Stimulated activated CD8-positive, alpha-beta memory T cell treated with anti-CD3 and anti-CD28 coated beads, Interleukin-15, amount 100 ng/mL, for 1 hour (primary cell): ENCODE results near the gene C11orf97.
"Not testable (repeated sequence)": the region's sequence is repeated elsewhere in the genome, so short reads cannot be mapped to it uniquely, and the experiment has no call there.

Experiments used
- DNase-seq: peaks from one replicate; pipeline ENCODE4 v3.0.0-alpha.2; 2020; ENCODE audit warnings: low read depth

C11orf97 gene

GRCh38 chr11:94511932-94512781 is at the start of gene C11orf97:
Gene C11orf97 (plus strand): TSS chr11:94512461. CDS start chr11:94512529, 68 bp downstream.
- no peak for DNase-seq

- no peak for DNase-seq
These were observed 42.8 kb upstream of the C11orf97 start for GRCh38 chr11:94469416-94469815.

GRCh38 chr11:94472916-94473799 is 39.1 kb upstream of the C11orf97 start:
- no peak for DNase-seq

- DNase-seq: no peak
These were observed 34.6 kb upstream of the C11orf97 start for GRCh38 chr11:94477624-94478023.

- DNase-seq: no peak
These were observed 30.9 kb upstream of the C11orf97 start for GRCh38 chr11:94481342-94481741.

GRCh38 chr11:94486068-94486467 is 26.2 kb upstream of the C11orf97 start:
- no peak for DNase-seq

- peak; percentile 91 for DNase-seq
These were observed 18.8 kb upstream of the C11orf97 start, which contains the start of the genes ANKRD49 and MRE11 for GRCh38 chr11:94493281-94494125. Gene ANKRD49 (plus strand): TSS chr11:94493984. CDS start chr11:94496694, 2,710 bp downstream. Gene MRE11 (minus strand): TSS chr11:94493844. CDS start chr11:94492801, 1,043 bp downstream.

- DNase-seq: no peak
These were observed 18.1 kb upstream of the C11orf97 start for GRCh38 chr11:94494126-94494680.

- no peak for DNase-seq
These were observed 12.1 kb upstream of the C11orf97 start for GRCh38 chr11:94500181-94500580.

- DNase-seq: no peak
These were observed 10.7 kb upstream of the C11orf97 start for GRCh38 chr11:94501522-94501921.

GRCh38 chr11:94504689-94505293 is 7.5 kb upstream of the C11orf97 start:
- no peak for DNase-seq

GRCh38 chr11:94506513-94506912 is 5.7 kb upstream of the C11orf97 start:
- DNase-seq: not testable (repeated sequence)

GRCh38 chr11:94507485-94507884 is 4.8 kb upstream of the C11orf97 start:
- DNase-seq: no peak

- DNase-seq: no peak
These were observed 830 bp downstream of the C11orf97 start for GRCh38 chr11:94513091-94513490.

- DNase-seq: no peak
These were observed 3.1 kb downstream of the C11orf97 start for GRCh38 chr11:94515398-94515797.

GRCh38 chr11:94516725-94517124 is 4.5 kb downstream of the C11orf97 start:
- DNase-seq: no peak

GRCh38 chr11:94518300-94518699 is 6.0 kb downstream of the C11orf97 start:
- no peak for DNase-seq

- no peak for DNase-seq
These were observed 7.3 kb downstream of the C11orf97 start for GRCh38 chr11:94519478-94520084.

GRCh38 chr11:94521684-94522083 is 9.4 kb downstream of the C11orf97 start:
- DNase-seq: no peak

- DNase-seq: no peak
These were observed 12.1 kb downstream of the C11orf97 start for GRCh38 chr11:94524341-94524740.
